Measurements from ENCODE around the gene FGF1.

GRCh38 chr5:142667831-142668230 lies 18.1 kb downstream of the FGF1 start:
- TF ChIP-seq CTCF (IDR thresholded peaks at IDR 0.05; ENCODE audit: low read depth, low read length): no peak
- TF ChIP-seq MAX (IDR thresholded peaks at IDR 0.05; ENCODE audit: low read depth, low read length): no peak
- TF ChIP-seq MYC (IDR thresholded peaks at IDR 0.05; ENCODE audit: low read depth, low read length): no peak
- TF ChIP-seq POLR2A (IDR thresholded peaks at IDR 0.05; ENCODE audit: extremely low read depth, insufficient read length): no peak
